RWPE2 (cell line): ENCODE measurements around the gene IFNAR2.
"Not testable (repeated sequence)": the region's sequence is repeated elsewhere in the genome, so short reads cannot be mapped to it uniquely, and the experiment has no call there.

Experiments used
- ATAC-seq: fragments of 200-7000 bp; cut with Tn5 transposase; 3 replicates; pipeline ENCODE4 v1.9.1; 2021; ENCODE audit warnings: low read depth
- DNase-seq: peaks from one replicate; pipeline ENCODE4 v3.0.0-alpha.2; 2020; ENCODE audit warnings: low spot score
- H3K27ac ChIP-seq: fragments of 450-650 bp; 2 replicates; pipeline ENCODE4 v1.5.1; 2017; ENCODE audit warnings: mild to moderate bottlenecking; ENCODE audit not compliant: poor library complexity, severe bottlenecking
- H3K27me3 ChIP-seq: fragments of 250-450 bp; sonication (Bioruptor Pico); 2 replicates; pipeline ENCODE4 v1.5.1; 2021; ENCODE audit warnings: mild to moderate bottlenecking, moderate library complexity; ENCODE audit not compliant: insufficient read depth, poor library complexity, severe bottlenecking
- H3K36me3 ChIP-seq: fragments of 250-450 bp; sonication (Bioruptor Pico); 2 replicates; pipeline ENCODE4 v1.5.1; 2020; ENCODE audit warnings: low read depth, mild to moderate bottlenecking, moderate library complexity
- H3K4me1 ChIP-seq: fragments of 250-450 bp; sonication (Bioruptor Pico); 2 replicates; pipeline ENCODE4 v1.5.1; 2021; ENCODE audit warnings: mild to moderate bottlenecking, moderate library complexity; ENCODE audit not compliant: insufficient read depth, poor library complexity, severe bottlenecking
- H3K4me3 ChIP-seq: fragments of 250-450 bp; sonication (Bioruptor Pico); 2 replicates; pipeline ENCODE4 v1.5.1; 2021; ENCODE audit warnings: mild to moderate bottlenecking, moderate library complexity; ENCODE audit not compliant: severe bottlenecking
- H3K9me3 ChIP-seq: fragments of 250-450 bp; sonication (Bioruptor Pico); 2 replicates; pipeline ENCODE4 v1.5.1; 2021; ENCODE audit warnings: mild to moderate bottlenecking, moderate library complexity; ENCODE audit not compliant: severe bottlenecking
- CTCF ChIP-seq: fragments of 450-650 bp; IDR thresholded peaks from one replicate; pipeline ENCODE4 v1.5.1; 2017; ENCODE audit warnings: mild to moderate bottlenecking, moderate library complexity; ENCODE audit not compliant: poor library complexity, severe bottlenecking

Gene IFNAR2

GRCh38 chr21:33246506-33246905, 16.8 kb downstream of the IFNAR2 start:
- H3K27me3 ChIP-seq = no peaks in the 10 kb centered on the region
- H3K4me3 ChIP-seq = no peak overlapping the region
- ATAC-seq (no peak), DNase-seq (no peak)
- no peak for TF ChIP-seq CTCF
- no peak overlapping the region for H3K27ac ChIP-seq
- H3K36me3 ChIP-seq = peaks cover 14% of the 10 kb centered on the region
- no peaks in the 10 kb centered on the region for H3K9me3 ChIP-seq
- H3K4me1 ChIP-seq = no peaks in the 10 kb centered on the region

- Histone ChIP-seq H3K36me3 (peaks cover 18% of the 10 kb centered on the region), H3K4me1 (no peaks in the 10 kb centered on the region)
- TF ChIP-seq CTCF = no peak
Observed at GRCh38 chr21:33246963-33247362, 17.2 kb downstream of the IFNAR2 start.

DNA sequence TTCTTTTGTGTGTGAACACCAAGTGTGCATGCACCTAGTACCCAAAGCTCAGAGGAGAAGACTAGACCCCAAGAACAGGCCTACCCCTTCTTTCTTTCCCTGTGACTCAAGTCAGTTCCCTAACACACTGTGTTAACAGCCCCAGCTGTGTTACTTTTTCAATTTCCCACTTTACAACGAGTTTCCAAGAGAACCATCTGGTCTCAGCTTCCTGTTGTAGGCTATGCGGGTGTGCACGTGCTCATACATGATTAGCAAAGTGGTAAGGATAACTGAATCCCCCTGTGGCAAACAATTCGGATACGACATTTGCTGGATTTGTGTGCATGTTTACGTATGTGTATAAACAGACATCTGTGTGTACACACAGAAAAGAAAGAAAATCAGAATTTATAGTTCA, 17.9 kb downstream of the IFNAR2 start:
- Histone ChIP-seq H3K27me3 (no peaks in the 10 kb centered on the region), H3K27ac (no peak overlapping the region), H3K36me3 (peaks cover 22% of the 10 kb centered on the region), H3K4me3 (no peak overlapping the region), H3K4me1 (no peaks in the 10 kb centered on the region), H3K9me3 (no peaks in the 10 kb centered on the region)
- ATAC-seq (no peak), DNase-seq (no peak)
- no peak for TF ChIP-seq CTCF

More at GRCh38 chr21:33246963-33247362, 17.2 kb downstream of the IFNAR2 start:
- H3K27ac ChIP-seq = no peak overlapping the region
- DNase-seq = no peak
- no peaks in the 10 kb centered on the region for H3K27me3 ChIP-seq
- H3K9me3 ChIP-seq = no peaks in the 10 kb centered on the region
- no peak for ATAC-seq
- H3K4me3 ChIP-seq = no peak overlapping the region

GRCh38 chr21:33249331-33250002, 19.7 kb downstream of the IFNAR2 start:
- H3K36me3 ChIP-seq = peaks cover 26% of the 10 kb centered on the region
- H3K27me3 ChIP-seq = no peaks in the 10 kb centered on the region
- no peak overlapping the region for H3K4me3 ChIP-seq
- H3K4me1 ChIP-seq = no peaks in the 10 kb centered on the region
- H3K27ac ChIP-seq = no peak overlapping the region
- no peak for ATAC-seq
- no peaks in the 10 kb centered on the region for H3K9me3 ChIP-seq
- TF ChIP-seq CTCF = no peak
- no peak for DNase-seq

GRCh38 chr21:33251119-33251518, 21.4 kb downstream of the IFNAR2 start:
- peaks cover 26% of the 10 kb centered on the region for H3K36me3 ChIP-seq
- H3K27ac ChIP-seq = no peak overlapping the region
- H3K4me3 ChIP-seq = no peak overlapping the region
- no peaks in the 10 kb centered on the region for H3K27me3 ChIP-seq
- H3K9me3 ChIP-seq = no peaks in the 10 kb centered on the region
- TF ChIP-seq CTCF = no peak
- DNase-seq = no peak
- no peak for ATAC-seq
- no peaks in the 10 kb centered on the region for H3K4me1 ChIP-seq

GRCh38 chr21:33253382-33253781, 23.6 kb downstream of the IFNAR2 start:
- not testable (repeated sequence) for H3K4me3 ChIP-seq, H3K27me3 ChIP-seq, H3K27ac ChIP-seq, H3K4me1 ChIP-seq, DNase-seq, H3K9me3 ChIP-seq, ATAC-seq
- H3K36me3 ChIP-seq = peaks cover 18% of the 10 kb centered on the region
